WTC11 (cell line): ENCODE results near the gene CUTC.

Source experiments
- CTCF ChIP-seq: fragments of 200-600 bp; IDR thresholded peaks from 2 replicates; pipeline ENCODE4 v1.8.0; 2022; ENCODE audit warnings: antibody characterized with exemption
- TF ChIP-seq, protein P1 (sequence below): sonication (generic); formaldehyde crosslinking; IDR thresholded peaks from 2 replicates; pipeline ENCODE4 v1.8.1; 2023; ENCODE audit warnings: mild to moderate bottlenecking, missing genetic modification reagents, moderate library complexity
- TF ChIP-seq, protein P2 (sequence below): sonication (generic); formaldehyde crosslinking; IDR thresholded peaks from 2 replicates; pipeline ENCODE4 v1.8.1; 2022; ENCODE audit warnings: mild to moderate bottlenecking, moderate library complexity, missing genetic modification reagents
- TF ChIP-seq, protein P3 (sequence below): sonication (generic); formaldehyde crosslinking; IDR thresholded peaks from 2 replicates; pipeline ENCODE4 v1.8.1; 2022; ENCODE audit warnings: low read depth, mild to moderate bottlenecking, moderate library complexity, missing genetic modification reagents, borderline replicate concordance
- TF ChIP-seq, protein P4 (sequence below): fragments of 250-450 bp; sonication (Bioruptor Pico); IDR thresholded peaks from 2 replicates; pipeline ENCODE4 v1.9.0; 2021; ENCODE audit warnings: mild to moderate bottlenecking
- TF ChIP-seq, protein P5 (sequence below): sonication (generic); formaldehyde crosslinking; IDR thresholded peaks from 2 replicates; pipeline ENCODE4 v1.8.1; 2023; ENCODE audit warnings: mild to moderate bottlenecking, missing genetic modification reagents

GRCh38 chr10:99740933-99741559 is 9.0 kb downstream of the CUTC start:
- TF ChIP-seq, protein P1, sequence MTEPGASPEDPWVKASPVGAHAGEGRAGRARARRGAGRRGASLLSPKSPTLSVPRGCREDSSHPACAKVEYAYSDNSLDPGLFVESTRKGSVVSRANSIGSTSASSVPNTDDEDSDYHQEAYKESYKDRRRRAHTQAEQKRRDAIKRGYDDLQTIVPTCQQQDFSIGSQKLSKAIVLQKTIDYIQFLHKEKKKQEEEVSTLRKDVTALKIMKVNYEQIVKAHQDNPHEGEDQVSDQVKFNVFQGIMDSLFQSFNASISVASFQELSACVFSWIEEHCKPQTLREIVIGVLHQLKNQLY (CRISPR knock-in tag), result no peak
- no peak for TF ChIP-seq CTCF
- TF ChIP-seq, protein P2, sequence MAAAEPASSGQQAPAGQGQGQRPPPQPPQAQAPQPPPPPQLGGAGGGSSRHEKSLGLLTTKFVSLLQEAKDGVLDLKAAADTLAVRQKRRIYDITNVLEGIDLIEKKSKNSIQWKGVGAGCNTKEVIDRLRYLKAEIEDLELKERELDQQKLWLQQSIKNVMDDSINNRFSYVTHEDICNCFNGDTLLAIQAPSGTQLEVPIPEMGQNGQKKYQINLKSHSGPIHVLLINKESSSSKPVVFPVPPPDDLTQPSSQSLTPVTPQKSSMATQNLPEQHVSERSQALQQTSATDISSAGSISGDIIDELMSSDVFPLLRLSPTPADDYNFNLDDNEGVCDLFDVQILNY (CRISPR knock-in tag), result no peak
- TF ChIP-seq, protein P3, sequence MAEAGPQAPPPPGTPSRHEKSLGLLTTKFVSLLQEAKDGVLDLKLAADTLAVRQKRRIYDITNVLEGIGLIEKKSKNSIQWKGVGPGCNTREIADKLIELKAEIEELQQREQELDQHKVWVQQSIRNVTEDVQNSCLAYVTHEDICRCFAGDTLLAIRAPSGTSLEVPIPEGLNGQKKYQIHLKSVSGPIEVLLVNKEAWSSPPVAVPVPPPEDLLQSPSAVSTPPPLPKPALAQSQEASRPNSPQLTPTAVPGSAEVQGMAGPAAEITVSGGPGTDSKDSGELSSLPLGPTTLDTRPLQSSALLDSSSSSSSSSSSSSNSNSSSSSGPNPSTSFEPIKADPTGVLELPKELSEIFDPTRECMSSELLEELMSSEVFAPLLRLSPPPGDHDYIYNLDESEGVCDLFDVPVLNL (CRISPR knock-in tag), result no peak
- TF ChIP-seq, protein P4, sequence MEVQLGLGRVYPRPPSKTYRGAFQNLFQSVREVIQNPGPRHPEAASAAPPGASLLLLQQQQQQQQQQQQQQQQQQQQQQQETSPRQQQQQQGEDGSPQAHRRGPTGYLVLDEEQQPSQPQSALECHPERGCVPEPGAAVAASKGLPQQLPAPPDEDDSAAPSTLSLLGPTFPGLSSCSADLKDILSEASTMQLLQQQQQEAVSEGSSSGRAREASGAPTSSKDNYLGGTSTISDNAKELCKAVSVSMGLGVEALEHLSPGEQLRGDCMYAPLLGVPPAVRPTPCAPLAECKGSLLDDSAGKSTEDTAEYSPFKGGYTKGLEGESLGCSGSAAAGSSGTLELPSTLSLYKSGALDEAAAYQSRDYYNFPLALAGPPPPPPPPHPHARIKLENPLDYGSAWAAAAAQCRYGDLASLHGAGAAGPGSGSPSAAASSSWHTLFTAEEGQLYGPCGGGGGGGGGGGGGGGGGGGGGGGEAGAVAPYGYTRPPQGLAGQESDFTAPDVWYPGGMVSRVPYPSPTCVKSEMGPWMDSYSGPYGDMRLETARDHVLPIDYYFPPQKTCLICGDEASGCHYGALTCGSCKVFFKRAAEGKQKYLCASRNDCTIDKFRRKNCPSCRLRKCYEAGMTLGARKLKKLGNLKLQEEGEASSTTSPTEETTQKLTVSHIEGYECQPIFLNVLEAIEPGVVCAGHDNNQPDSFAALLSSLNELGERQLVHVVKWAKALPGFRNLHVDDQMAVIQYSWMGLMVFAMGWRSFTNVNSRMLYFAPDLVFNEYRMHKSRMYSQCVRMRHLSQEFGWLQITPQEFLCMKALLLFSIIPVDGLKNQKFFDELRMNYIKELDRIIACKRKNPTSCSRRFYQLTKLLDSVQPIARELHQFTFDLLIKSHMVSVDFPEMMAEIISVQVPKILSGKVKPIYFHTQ, result no peak
- TF ChIP-seq, protein P5, sequence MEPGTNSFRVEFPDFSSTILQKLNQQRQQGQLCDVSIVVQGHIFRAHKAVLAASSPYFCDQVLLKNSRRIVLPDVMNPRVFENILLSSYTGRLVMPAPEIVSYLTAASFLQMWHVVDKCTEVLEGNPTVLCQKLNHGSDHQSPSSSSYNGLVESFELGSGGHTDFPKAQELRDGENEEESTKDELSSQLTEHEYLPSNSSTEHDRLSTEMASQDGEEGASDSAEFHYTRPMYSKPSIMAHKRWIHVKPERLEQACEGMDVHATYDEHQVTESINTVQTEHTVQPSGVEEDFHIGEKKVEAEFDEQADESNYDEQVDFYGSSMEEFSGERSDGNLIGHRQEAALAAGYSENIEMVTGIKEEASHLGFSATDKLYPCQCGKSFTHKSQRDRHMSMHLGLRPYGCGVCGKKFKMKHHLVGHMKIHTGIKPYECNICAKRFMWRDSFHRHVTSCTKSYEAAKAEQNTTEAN (CRISPR knock-in tag), result no peak
